K562 (cell line): ENCODE data around the gene GABBR1. TPM values are rescaled to one million over a fixed set of nuclear protein-coding genes. Genes with fewer than 3 reads are reported as not detected.

ENCODE experiments used
- DDX20 ChIP-seq: fragments of 450-650 bp; IDR thresholded peaks from 2 replicates; pipeline ENCODE4 v1.6.1; 2016; ENCODE audit warnings: missing genetic modification characterization, low read depth, mild to moderate bottlenecking, missing compliant biosample characterization, moderate library complexity
- DIDO1 ChIP-seq: fragments of 450-650 bp; IDR thresholded peaks from 2 replicates; pipeline ENCODE4 v1.6.1; 2016; ENCODE audit warnings: low read depth, missing biosample characterization, missing genetic modification characterization
- FOXJ2 ChIP-seq: fragments of 200-800 bp; sonication (Bioruptor generic); IDR thresholded peaks from 2 replicates; pipeline ENCODE4 v1.6.1; 2016; ENCODE audit warnings: missing genetic modification characterization, missing compliant biosample characterization
- FOXP1 ChIP-seq: sonication (generic); formaldehyde crosslinking; IDR thresholded peaks from 2 replicates; pipeline ENCODE4 v1.8.0; 2022; ENCODE audit warnings: mild to moderate bottlenecking, missing genetic modification reagents
- FUS ChIP-seq: fragments of 200-400 bp; formaldehyde crosslinking; optimal IDR thresholded peaks from 2 replicates; pipeline ENCODE3; 2017; ENCODE audit warnings: low read depth, low read length
- HDAC1 ChIP-seq, 2 experiments: fragments of 450-650 bp; IDR thresholded peaks; 2 replicates each; pipeline ENCODE4 v1.6.1; 2016 to 2017; ENCODE audit warnings: inconsistent platforms in 1 of 2, mild to moderate bottlenecking in 1 of 2, moderate library complexity in 1 of 2
- HNRNPK ChIP-seq: fragments of 200-400 bp; formaldehyde crosslinking; IDR thresholded peaks from one replicate; pipeline ENCODE4 v1.6.1; 2018; ENCODE audit warnings: mild to moderate bottlenecking, low read depth, low read length; ENCODE audit not compliant: poor library complexity, severe bottlenecking
- LARP7 ChIP-seq: fragments of 450-650 bp; IDR thresholded peaks from 2 replicates; pipeline ENCODE4 v1.6.1; 2016
- MED1 ChIP-seq: sonication (generic); formaldehyde crosslinking; IDR thresholded peaks from 2 replicates; pipeline ENCODE4 v1.8.1; 2023; ENCODE audit warnings: missing genetic modification reagents, borderline replicate concordance
- RBM22 ChIP-seq: fragments of 200-400 bp; formaldehyde crosslinking; IDR thresholded peaks from 2 replicates; pipeline ENCODE4 v1.6.1; 2018; ENCODE audit warnings: low read length, low read depth; ENCODE audit not compliant: poor library complexity, severe bottlenecking
- SETDB1 ChIP-seq: IDR thresholded peaks from one replicate; pipeline ENCODE4 v1.6.1; 2012; ENCODE audit warnings: low read length, control low read depth, inconsistent platforms
- ZNF174 ChIP-seq: fragments of 250-450 bp; sonication (Bioruptor Pico); IDR thresholded peaks from 2 replicates; pipeline ENCODE4 v1.4.0; 2020; ENCODE audit warnings: mild to moderate bottlenecking
- ZNF212 ChIP-seq: fragments of 450-650 bp; formaldehyde crosslinking; IDR thresholded peaks from 2 replicates; pipeline ENCODE4 v1.4.0; 2020; ENCODE audit warnings: mild to moderate bottlenecking
- polyA plus RNA-seq, 8 experiments: library from polyadenylated mRNA; depleted of rRNA in 4 of 8; stranded (reverse) in 5 of 8; unstranded in 3 of 8; fragments of >200 nt; fragmentation: Nextera tagmentation in 2 of 8; fragmentation: Illumina TruSeq in 1 of 8; extraction: Ambion mirVana in 2 of 8; extraction: Trizol in 1 of 8; gene quantifications; 2 replicates each; pipeline versions ENCODE4 v1.2.1 to v1.2.3, GENCODE V29; 2011 to 2014; ENCODE audit warnings: inconsistent platforms in 1 of 8, missing spikeins in 1 of 8
- total RNA-seq, 7 experiments: library from RNA; depleted of rRNA in 6 of 7; stranded (reverse); fragments of >200 nt in 6 of 7; fragmentation: Illumina TruSeq in 2 of 7; extraction: Trizol in 2 of 7; gene quantifications; 2 replicates each; pipeline versions ENCODE4 v1.2.1 to v1.2.3, GENCODE V29; 2011 to 2021; ENCODE audit warnings: low replicate concordance in 1 of 7
- TF ChIP-seq, protein P1 (sequence below): sonication (generic); formaldehyde crosslinking; IDR thresholded peaks from 2 replicates; pipeline ENCODE4 v1.8.0; 2022; ENCODE audit warnings: mild to moderate bottlenecking, missing genetic modification reagents, borderline replicate concordance
- TF ChIP-seq, protein P2 (sequence below): fragments of 450-650 bp; IDR thresholded peaks from 2 replicates; pipeline ENCODE4 v1.7.0; 2016; ENCODE audit warnings: borderline replicate concordance
- TF ChIP-seq, protein P3 (sequence below): sonication (generic); IDR thresholded peaks from 2 replicates; pipeline ENCODE4 v1.6.1; 2016
- TF ChIP-seq, protein P4 (sequence below): fragments of 250-450 bp; sonication (Bioruptor Pico); IDR thresholded peaks from 2 replicates; pipeline ENCODE4 v1.5.1; 2021; ENCODE audit warnings: mild to moderate bottlenecking
- TF ChIP-seq, protein P5 (sequence below): sonication (generic); formaldehyde crosslinking; IDR thresholded peaks from 2 replicates; pipeline ENCODE4 v1.8.0; 2022; ENCODE audit warnings: mild to moderate bottlenecking, missing genetic modification reagents
- TF ChIP-seq, protein P6 (sequence below): fragments of 250-450 bp; sonication (Bioruptor Pico); IDR thresholded peaks from 2 replicates; pipeline ENCODE4 v1.4.0; 2020

Gene GABBR1
- total and polyA plus RNA-seq, 9 of the 15 experiments (the other 6 are each of a cell fraction or from before 2014, with no cell fraction given), result 2.2 to 48.3 (median 20.8) TPM

DNA sequence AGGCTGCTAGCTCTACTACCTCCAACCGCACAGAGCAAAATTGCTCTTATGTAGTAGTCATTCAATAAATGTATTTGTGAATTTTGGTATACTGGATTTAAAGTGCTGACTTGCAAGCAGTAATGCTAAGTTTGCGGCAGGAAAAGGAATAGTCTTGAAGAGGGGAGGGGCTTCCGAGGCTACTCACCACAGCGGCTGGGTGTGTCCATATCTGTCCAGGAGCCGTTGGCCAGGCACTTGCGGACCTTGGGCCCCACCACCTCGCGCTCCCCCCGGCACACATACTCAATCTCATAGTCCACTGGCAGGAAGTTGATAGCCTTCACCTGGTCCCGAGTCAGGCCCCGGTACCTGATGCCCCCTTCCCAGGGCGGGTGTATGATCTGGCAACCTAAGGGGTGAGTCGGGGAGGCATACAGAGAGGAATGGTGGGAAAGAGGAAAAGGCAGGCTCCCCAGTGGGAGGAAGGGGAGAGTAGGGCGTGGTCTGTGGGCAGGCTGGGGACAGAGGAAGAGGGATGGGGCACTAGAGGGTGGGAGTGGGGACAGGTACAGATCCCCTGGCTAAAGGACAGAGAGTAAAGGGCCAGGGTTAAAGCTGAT, 1.7 kb downstream of the GABBR1 start (continued):
- TF ChIP-seq, protein P1, sequence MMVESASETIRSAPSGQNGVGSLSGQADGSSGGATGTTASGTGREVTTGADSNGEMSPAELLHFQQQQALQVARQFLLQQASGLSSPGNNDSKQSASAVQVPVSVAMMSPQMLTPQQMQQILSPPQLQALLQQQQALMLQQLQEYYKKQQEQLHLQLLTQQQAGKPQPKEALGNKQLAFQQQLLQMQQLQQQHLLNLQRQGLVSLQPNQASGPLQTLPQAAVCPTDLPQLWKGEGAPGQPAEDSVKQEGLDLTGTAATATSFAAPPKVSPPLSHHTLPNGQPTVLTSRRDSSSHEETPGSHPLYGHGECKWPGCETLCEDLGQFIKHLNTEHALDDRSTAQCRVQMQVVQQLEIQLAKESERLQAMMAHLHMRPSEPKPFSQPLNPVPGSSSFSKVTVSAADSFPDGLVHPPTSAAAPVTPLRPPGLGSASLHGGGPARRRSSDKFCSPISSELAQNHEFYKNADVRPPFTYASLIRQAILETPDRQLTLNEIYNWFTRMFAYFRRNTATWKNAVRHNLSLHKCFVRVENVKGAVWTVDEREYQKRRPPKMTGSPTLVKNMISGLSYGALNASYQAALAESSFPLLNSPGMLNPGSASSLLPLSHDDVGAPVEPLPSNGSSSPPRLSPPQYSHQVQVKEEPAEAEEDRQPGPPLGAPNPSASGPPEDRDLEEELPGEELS (CRISPR knock-in tag), result 0 out of 2 replicates have a peak, but pooled peaks have one; percentile 11
- TF ChIP-seq RBM22, result no peak
- TF ChIP-seq HDAC1 (IDR thresholded peaks at IDR 0.05), result peak in 1 of 2 experiments; percentile 77; a peak in 2 of 4 replicates
- TF ChIP-seq SETDB1, result no peak
- TF ChIP-seq ZNF212, result no peak
- TF ChIP-seq ZNF174 (CRISPR knock-in tag), result no peak
- TF ChIP-seq DDX20 (tag), result no peak
- TF ChIP-seq, protein P2, sequence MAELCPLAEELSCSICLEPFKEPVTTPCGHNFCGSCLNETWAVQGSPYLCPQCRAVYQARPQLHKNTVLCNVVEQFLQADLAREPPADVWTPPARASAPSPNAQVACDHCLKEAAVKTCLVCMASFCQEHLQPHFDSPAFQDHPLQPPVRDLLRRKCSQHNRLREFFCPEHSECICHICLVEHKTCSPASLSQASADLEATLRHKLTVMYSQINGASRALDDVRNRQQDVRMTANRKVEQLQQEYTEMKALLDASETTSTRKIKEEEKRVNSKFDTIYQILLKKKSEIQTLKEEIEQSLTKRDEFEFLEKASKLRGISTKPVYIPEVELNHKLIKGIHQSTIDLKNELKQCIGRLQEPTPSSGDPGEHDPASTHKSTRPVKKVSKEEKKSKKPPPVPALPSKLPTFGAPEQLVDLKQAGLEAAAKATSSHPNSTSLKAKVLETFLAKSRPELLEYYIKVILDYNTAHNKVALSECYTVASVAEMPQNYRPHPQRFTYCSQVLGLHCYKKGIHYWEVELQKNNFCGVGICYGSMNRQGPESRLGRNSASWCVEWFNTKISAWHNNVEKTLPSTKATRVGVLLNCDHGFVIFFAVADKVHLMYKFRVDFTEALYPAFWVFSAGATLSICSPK, result no peak
- no peak for TF ChIP-seq MED1 (CRISPR knock-in tag)
- TF ChIP-seq DIDO1 (tag), result no peak
- TF ChIP-seq, protein P3, sequence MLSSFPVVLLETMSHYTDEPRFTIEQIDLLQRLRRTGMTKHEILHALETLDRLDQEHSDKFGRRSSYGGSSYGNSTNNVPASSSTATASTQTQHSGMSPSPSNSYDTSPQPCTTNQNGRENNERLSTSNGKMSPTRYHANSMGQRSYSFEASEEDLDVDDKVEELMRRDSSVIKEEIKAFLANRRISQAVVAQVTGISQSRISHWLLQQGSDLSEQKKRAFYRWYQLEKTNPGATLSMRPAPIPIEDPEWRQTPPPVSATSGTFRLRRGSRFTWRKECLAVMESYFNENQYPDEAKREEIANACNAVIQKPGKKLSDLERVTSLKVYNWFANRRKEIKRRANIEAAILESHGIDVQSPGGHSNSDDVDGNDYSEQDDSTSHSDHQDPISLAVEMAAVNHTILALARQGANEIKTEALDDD, result no peak
- TF ChIP-seq, protein P4, sequence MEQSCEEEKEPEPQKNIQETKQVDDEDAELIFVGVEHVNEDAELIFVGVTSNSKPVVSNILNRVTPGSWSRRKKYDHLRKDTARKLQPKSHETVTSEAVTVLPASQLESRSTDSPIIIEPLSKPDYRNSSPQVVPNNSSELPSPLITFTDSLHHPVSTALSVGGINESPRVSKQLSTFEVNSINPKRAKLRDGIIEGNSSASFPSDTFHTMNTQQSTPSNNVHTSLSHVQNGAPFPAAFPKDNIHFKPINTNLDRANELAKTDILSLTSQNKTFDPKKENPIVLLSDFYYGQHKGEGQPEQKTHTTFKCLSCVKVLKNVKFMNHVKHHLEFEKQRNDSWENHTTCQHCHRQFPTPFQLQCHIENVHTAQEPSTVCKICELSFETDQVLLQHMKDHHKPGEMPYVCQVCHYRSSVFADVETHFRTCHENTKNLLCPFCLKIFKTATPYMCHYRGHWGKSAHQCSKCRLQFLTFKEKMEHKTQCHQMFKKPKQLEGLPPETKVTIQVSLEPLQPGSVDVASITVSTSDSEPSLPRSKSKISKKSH (CRISPR knock-in tag), result no peak
- TF ChIP-seq, protein P5, sequence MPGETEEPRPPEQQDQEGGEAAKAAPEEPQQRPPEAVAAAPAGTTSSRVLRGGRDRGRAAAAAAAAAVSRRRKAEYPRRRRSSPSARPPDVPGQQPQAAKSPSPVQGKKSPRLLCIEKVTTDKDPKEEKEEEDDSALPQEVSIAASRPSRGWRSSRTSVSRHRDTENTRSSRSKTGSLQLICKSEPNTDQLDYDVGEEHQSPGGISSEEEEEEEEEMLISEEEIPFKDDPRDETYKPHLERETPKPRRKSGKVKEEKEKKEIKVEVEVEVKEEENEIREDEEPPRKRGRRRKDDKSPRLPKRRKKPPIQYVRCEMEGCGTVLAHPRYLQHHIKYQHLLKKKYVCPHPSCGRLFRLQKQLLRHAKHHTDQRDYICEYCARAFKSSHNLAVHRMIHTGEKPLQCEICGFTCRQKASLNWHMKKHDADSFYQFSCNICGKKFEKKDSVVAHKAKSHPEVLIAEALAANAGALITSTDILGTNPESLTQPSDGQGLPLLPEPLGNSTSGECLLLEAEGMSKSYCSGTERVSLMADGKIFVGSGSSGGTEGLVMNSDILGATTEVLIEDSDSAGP (CRISPR knock-in tag), result 0 out of 2 replicates have a peak, but pooled peaks have one; percentile 43
- TF ChIP-seq LARP7, result no peak
- no peak for TF ChIP-seq FOXP1 (CRISPR knock-in tag)
- no peak for TF ChIP-seq HNRNPK
- no peak for TF ChIP-seq FUS
- no peak for TF ChIP-seq FOXJ2 (tag)
- TF ChIP-seq, protein P6, sequence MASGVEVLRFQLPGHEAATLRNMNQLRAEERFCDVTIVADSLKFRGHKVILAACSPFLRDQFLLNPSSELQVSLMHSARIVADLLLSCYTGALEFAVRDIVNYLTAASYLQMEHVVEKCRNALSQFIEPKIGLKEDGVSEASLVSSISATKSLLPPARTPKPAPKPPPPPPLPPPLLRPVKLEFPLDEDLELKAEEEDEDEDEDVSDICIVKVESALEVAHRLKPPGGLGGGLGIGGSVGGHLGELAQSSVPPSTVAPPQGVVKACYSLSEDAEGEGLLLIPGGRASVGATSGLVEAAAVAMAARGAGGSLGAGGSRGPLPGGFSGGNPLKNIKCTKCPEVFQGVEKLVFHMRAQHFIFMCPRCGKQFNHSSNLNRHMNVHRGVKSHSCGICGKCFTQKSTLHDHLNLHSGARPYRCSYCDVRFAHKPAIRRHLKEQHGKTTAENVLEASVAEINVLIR (CRISPR knock-in tag), result no peak
